ENCODE measurements around the gene ATXN1. TPM values are rescaled to one million over a fixed set of nuclear protein-coding genes. Genes with fewer than 3 reads are reported as not detected.
A peak's percentile ranks its signal among the peaks of the same experiment; 100 is the strongest.

The ATXN1 gene
- total and polyA plus RNA-seq, 7 experiments from 2014 or later, result 1.5 to 82.7 (median 42.4) TPM

GRCh38 chr6:16508959-16509358 is 252.3 kb downstream of the ATXN1 start:
- Mint-ChIP-seq H3K4me1 (peaks cover 22 to 70% (median 45%) of the 10 kb centered on the region in 7 donors), H3K9me3 (no peaks in the 10 kb centered on the region), H3K27me3 (no peaks in the 10 kb centered on the region), H3K27ac (no peak overlapping the region), H3K36me3 (peaks cover 0 to 25% (median 0%) of the 10 kb centered on the region in 5 donors), H3K4me3 (no peak overlapping the region)
- CTCF ChIA-PET, result no interaction called here
- intact Hi-C loops (cut with micrococcal nuclease), result no loop called here
- no peak for ATAC-seq
- H3K4me1 ChIP-seq (ENCODE audit: control insufficient read depth in 2 of 2, insufficient read depth in 2 of 2, low read length in 2 of 2), result peaks cover 14 to 30% of the 10 kb centered on the region in 2 donors
- no peaks in the 10 kb centered on the region for H3K27me3 ChIP-seq (ENCODE audit: control insufficient read depth in 2 of 2, insufficient read depth in 2 of 2, low read length in 2 of 2)
- no peaks in the 10 kb centered on the region for H3K9me3 ChIP-seq (ENCODE audit: control insufficient read depth in 2 of 3, low read length in 3 of 3)
- H3K27ac ChIP-seq (ENCODE audit: low read depth, low read length), result no peak overlapping the region
- H3K4me3 ChIP-seq (ENCODE audit: low read length), result no peak overlapping the region
- POLR2A ChIA-PET, result no interaction called here
- no peaks in the 10 kb centered on the region for H3K36me3 ChIP-seq (ENCODE audit: control insufficient read depth in 2 of 3, insufficient read depth in 3 of 3, low read length in 3 of 3)
- DNase-seq, result no peak

- H3K4me3 ChIP-seq (ENCODE audit: low read length), result no peak overlapping the region
- DNase-seq (no peak), ATAC-seq (no peak)
- ChIA-PET POLR2A (no interaction called here), CTCF (no interaction called here)
- no peaks in the 10 kb centered on the region for H3K36me3 ChIP-seq (ENCODE audit: control insufficient read depth in 2 of 3, insufficient read depth in 3 of 3, low read length in 3 of 3)
- Mint-ChIP-seq H3K36me3 (peaks cover 0 to 36% (median 4%) of the 10 kb centered on the region in 5 donors), H3K27me3 (no peaks in the 10 kb centered on the region), H3K4me3 (no peak overlapping the region), H3K9me3 (peaks cover 0 to 3% (median 0%) of the 10 kb centered on the region in 11 donors), H3K27ac (no peak overlapping the region), H3K4me1 (peaks cover 7 to 48% (median 18%) of the 10 kb centered on the region in 7 donors)
- intact Hi-C loops (cut with micrococcal nuclease), result no loop called here
- H3K4me1 ChIP-seq (ENCODE audit: control insufficient read depth in 2 of 2, insufficient read depth in 2 of 2, low read length in 2 of 2), result peaks cover 5 to 21% of the 10 kb centered on the region in 2 donors
- H3K9me3 ChIP-seq (ENCODE audit: control insufficient read depth in 2 of 3, low read length in 3 of 3), result no peaks in the 10 kb centered on the region
- H3K27ac ChIP-seq (ENCODE audit: low read depth, low read length), result no peak overlapping the region
- H3K27me3 ChIP-seq (ENCODE audit: control insufficient read depth in 2 of 2, insufficient read depth in 2 of 2, low read length in 2 of 2), result no peaks in the 10 kb centered on the region
Observed at GRCh38 chr6:16505711-16506357, 255.4 kb downstream of the ATXN1 start.

GRCh38 chr6:16504609-16505008 is 256.7 kb downstream of the ATXN1 start:
- H3K27me3 Mint-ChIP-seq, result no peaks in the 10 kb centered on the region
- peaks cover 0 to 8% (median under 1%) of the 10 kb centered on the region in 11 donors for H3K9me3 Mint-ChIP-seq
- peaks cover 6 to 51% (median 17%) of the 10 kb centered on the region in 7 donors for H3K4me1 Mint-ChIP-seq
- intact Hi-C loops (cut with micrococcal nuclease), result no loop called here
- DNase-seq (no peak), ATAC-seq (no peak)
- Histone ChIP-seq H3K4me3 (ENCODE audit: low read length) (no peak overlapping the region), H3K27ac (ENCODE audit: low read depth, low read length) (no peak overlapping the region), H3K36me3 (ENCODE audit: control insufficient read depth in 2 of 3, insufficient read depth in 3 of 3, low read length in 3 of 3) (no peaks in the 10 kb centered on the region), H3K27me3 (ENCODE audit: control insufficient read depth in 2 of 2, insufficient read depth in 2 of 2, low read length in 2 of 2) (no peaks in the 10 kb centered on the region), H3K4me1 (ENCODE audit: control insufficient read depth in 2 of 2, insufficient read depth in 2 of 2, low read length in 2 of 2) (peaks cover 5 to 21% of the 10 kb centered on the region in 2 donors), H3K9me3 (ENCODE audit: control insufficient read depth in 2 of 3, low read length in 3 of 3) (no peaks in the 10 kb centered on the region)
- CTCF ChIA-PET, result no interaction called here
- no peak overlapping the region for H3K4me3 Mint-ChIP-seq
- POLR2A ChIA-PET, result no interaction called here
- peaks cover 3 to 38% (median 4%) of the 10 kb centered on the region in 5 donors for H3K36me3 Mint-ChIP-seq
- peak overlapping the region in 2 of 9 donors; percentile 1 to 40 for H3K27ac Mint-ChIP-seq

- CTCF ChIA-PET, result no interaction called here
- Histone ChIP-seq H3K4me1 (ENCODE audit: control insufficient read depth in 2 of 2, insufficient read depth in 2 of 2, low read length in 2 of 2) (peaks cover 5 to 21% of the 10 kb centered on the region in 2 donors), H3K4me3 (ENCODE audit: low read length) (no peak overlapping the region), H3K9me3 (ENCODE audit: control insufficient read depth in 2 of 3, low read length in 3 of 3) (no peaks in the 10 kb centered on the region), H3K36me3 (ENCODE audit: control insufficient read depth in 2 of 3, insufficient read depth in 3 of 3, low read length in 3 of 3) (no peaks in the 10 kb centered on the region), H3K27ac (ENCODE audit: low read depth, low read length) (no peak overlapping the region), H3K27me3 (ENCODE audit: control insufficient read depth in 2 of 2, insufficient read depth in 2 of 2, low read length in 2 of 2) (no peaks in the 10 kb centered on the region)
- intact Hi-C loops (cut with micrococcal nuclease), result no loop called here
- no peak for DNase-seq
- Mint-ChIP-seq H3K27ac (peak overlapping the region in 1 of 9 donors; percentile 58), H3K27me3 (no peaks in the 10 kb centered on the region), H3K4me3 (peak overlapping the region in 1 of 10 donors; percentile 61), H3K4me1 (peaks cover 6 to 47% (median 17%) of the 10 kb centered on the region in 7 donors), H3K9me3 (peaks cover 0 to 11% (median 3%) of the 10 kb centered on the region in 11 donors), H3K36me3 (peaks cover 3 to 40% (median 5%) of the 10 kb centered on the region in 5 donors)
- POLR2A ChIA-PET, result no interaction called here
- ATAC-seq, result peak; percentile 71
Observed at GRCh38 chr6:16503970-16504415, 257.3 kb downstream of the ATXN1 start.

GRCh38 chr6:16503241-16503775 is 258.0 kb downstream of the ATXN1 start:
- peaks cover 6 to 43% (median 17%) of the 10 kb centered on the region in 7 donors for H3K4me1 Mint-ChIP-seq
- Histone ChIP-seq H3K36me3 (ENCODE audit: control insufficient read depth in 2 of 3, insufficient read depth in 3 of 3, low read length in 3 of 3) (no peaks in the 10 kb centered on the region), H3K27ac (ENCODE audit: low read depth, low read length) (no peak overlapping the region), H3K9me3 (ENCODE audit: control insufficient read depth in 2 of 3, low read length in 3 of 3) (no peaks in the 10 kb centered on the region), H3K27me3 (ENCODE audit: control insufficient read depth in 2 of 2, insufficient read depth in 2 of 2, low read length in 2 of 2) (no peaks in the 10 kb centered on the region), H3K4me3 (ENCODE audit: low read length) (no peak overlapping the region), H3K4me1 (ENCODE audit: control insufficient read depth in 2 of 2, insufficient read depth in 2 of 2, low read length in 2 of 2) (peaks cover 5 to 21% of the 10 kb centered on the region in 2 donors)
- DNase-seq (no peak), ATAC-seq (no peak)
- ChIA-PET POLR2A (no interaction called here), CTCF (no interaction called here)
- peak overlapping the region in 1 of 10 donors; percentile 33 for H3K4me3 Mint-ChIP-seq
- H3K27ac Mint-ChIP-seq, result peak overlapping the region in 1 of 9 donors; percentile 4
- H3K27me3 Mint-ChIP-seq, result no peaks in the 10 kb centered on the region
- peaks cover 3 to 45% (median 7%) of the 10 kb centered on the region in 5 donors for H3K36me3 Mint-ChIP-seq
- intact Hi-C loops (cut with micrococcal nuclease), result no loop called here
- peaks cover 0 to 12% (median 3%) of the 10 kb centered on the region in 11 donors for H3K9me3 Mint-ChIP-seq

- Histone ChIP-seq H3K27ac (ENCODE audit: low read depth, low read length) (no peak overlapping the region), H3K9me3 (ENCODE audit: control insufficient read depth in 2 of 3, low read length in 3 of 3) (no peaks in the 10 kb centered on the region), H3K27me3 (ENCODE audit: control insufficient read depth in 2 of 2, insufficient read depth in 2 of 2, low read length in 2 of 2) (no peaks in the 10 kb centered on the region), H3K4me1 (ENCODE audit: control insufficient read depth in 2 of 2, insufficient read depth in 2 of 2, low read length in 2 of 2) (peaks cover 2 to 7% of the 10 kb centered on the region in 2 donors), H3K4me3 (ENCODE audit: low read length) (no peak overlapping the region), H3K36me3 (ENCODE audit: control insufficient read depth in 2 of 3, insufficient read depth in 3 of 3, low read length in 3 of 3) (no peaks in the 10 kb centered on the region)
- CTCF ChIA-PET, result no interaction called here
- intact Hi-C loops (cut with micrococcal nuclease), result no loop called here
- H3K4me1 Mint-ChIP-seq, result peaks cover 14 to 48% (median 19%) of the 10 kb centered on the region in 7 donors
- POLR2A ChIA-PET, result no interaction called here
- H3K27ac Mint-ChIP-seq, result no peak overlapping the region
- H3K9me3 Mint-ChIP-seq, result peaks cover 0 to 13% (median 3%) of the 10 kb centered on the region in 11 donors
- no peaks in the 10 kb centered on the region for H3K27me3 Mint-ChIP-seq
- H3K4me3 Mint-ChIP-seq, result no peak overlapping the region
- H3K36me3 Mint-ChIP-seq, result peaks cover 3 to 41% (median 7%) of the 10 kb centered on the region in 5 donors
- ATAC-seq (no peak), DNase-seq (no peak)
Observed at GRCh38 chr6:16498957-16499356, 262.3 kb downstream of the ATXN1 start.
